Testis (tissue), 3 donors: Measurements from ENCODE around the gene MMADHC. TPM values are rescaled to one million over a fixed set of nuclear protein-coding genes. Genes with fewer than 3 reads are reported as not detected.

ENCODE experiments used
- DNase-seq: peaks from one replicate; pipeline ENCODE4 v3.0.0-alpha.2; 2019
- H3K27ac ChIP-seq, 2 donors: fragments of 200-600 bp; sonication (generic); one replicate each; pipeline ENCODE4 v1.5.1; 2019
- H3K27me3 ChIP-seq: fragments of 200-600 bp; sonication (generic); one replicate; pipeline ENCODE4 v1.5.1; 2019
- H3K36me3 ChIP-seq: fragments of 200-600 bp; sonication (generic); one replicate; pipeline ENCODE4 v1.5.1; 2017; ENCODE audit warnings: low read depth; ENCODE audit errors: missing control alignments
- H3K4me1 ChIP-seq: fragments of 200-600 bp; sonication (generic); one replicate; pipeline ENCODE4 v1.5.1; 2019
- H3K4me3 ChIP-seq, 2 donors: fragments of 200-600 bp; sonication (generic); one replicate each; pipeline ENCODE4 v1.5.1; 2017 to 2019
- H3K9me3 ChIP-seq: fragments of 200-600 bp; sonication (generic); one replicate; pipeline ENCODE4 v1.5.1; 2017
- CTCF ChIP-seq, 3 experiments: fragments of 450-650 bp in 2 of 3; fragments of 200-600 bp in 1 of 3; sonication (generic) in 1 of 3; IDR thresholded peaks; one replicate each; pipeline ENCODE4 v1.5.1; 2016 to 2019; ENCODE audit warnings: antibody characterized with exemption in 3 of 3, mild to moderate bottlenecking in 2 of 3, moderate library complexity in 1 of 3
- POLR2A ChIP-seq: fragments of 450-650 bp; IDR thresholded peaks from one replicate; pipeline ENCODE4 v1.6.1; 2017; ENCODE audit warnings: antibody characterized with exemption, mild to moderate bottlenecking, moderate library complexity
- WGBS, 2 donors: methylation state at CpG; one replicate each; pipeline ENCODE4 v1.1.5; 2018; 5-methylcytosine and 5-hydroxymethylcytosine counted together
- intact Hi-C: fragments of 100-400 bp; cut with DNase I; formaldehyde crosslinking; loops from one replicate; pipeline ENCODE4 v1.15.1; 2023; ENCODE audit warnings: low total_unique reads
- polyA plus RNA-seq: library from polyadenylated mRNA; stranded (reverse); fragments of 350-450 nt; fragmentation: Illumina TruSeq; extraction: RNeasy Lipid Tissue Mini Kit (QIAGEN cat#74804); gene quantifications from one replicate; pipeline ENCODE4 v1.2.3, GENCODE V29; 2014; ENCODE audit warnings: low read depth, low replicate concordance; ENCODE audit not compliant: insufficient read depth
- total RNA-seq, 2 donors: library from RNA; depleted of rRNA; stranded (reverse); fragments of >200 nt; gene quantifications; one replicate each; pipeline ENCODE4 v1.2.3, GENCODE V29; 2016

The MMADHC gene
- total and polyA plus RNA-seq, 3 donors from 2014 or later = 46.2 to 133 (median 55.3) TPM

- Histone ChIP-seq H3K4me1 (peaks cover 12% of the 10 kb centered on the region), H3K9me3 (no peaks in the 10 kb centered on the region), H3K27me3 (no peaks in the 10 kb centered on the region), H3K4me3 (peak overlapping the region; percentile 69 to 77), H3K36me3 (no peaks in the 10 kb centered on the region), H3K27ac (peak overlapping the region; percentile 87 to 94)
- no peak for TF ChIP-seq CTCF (IDR thresholded peaks at IDR 0.05)
- no peak for TF ChIP-seq POLR2A
- no peak for DNase-seq
- 21 to 40% methylated on average over 10 of the region's 10 CpGs for WGBS, 2 donors
- intact Hi-C loops = no loop called here
These were observed 444 bp upstream of the MMADHC start for GRCh38 chr2:149587950-149588487.

- no peak for DNase-seq
- Histone ChIP-seq H3K4me1 (peaks cover 12% of the 10 kb centered on the region), H3K27ac (peak overlapping the region; percentile 87 to 94), H3K27me3 (no peaks in the 10 kb centered on the region), H3K4me3 (peak overlapping the region; percentile 69 to 77), H3K36me3 (no peaks in the 10 kb centered on the region), H3K9me3 (no peaks in the 10 kb centered on the region)
- 1% methylated on average over 7 of the region's 7 CpGs for WGBS, 2 donors
- no peak for TF ChIP-seq CTCF (IDR thresholded peaks at IDR 0.05)
- TF ChIP-seq POLR2A = no peak
- intact Hi-C loops = no loop called here
These were observed 716 bp downstream of the MMADHC start for GRCh38 chr2:149586898-149587219.

GRCh38 chr2:149586063-149586462 is 1.5 kb downstream of the MMADHC start:
- H3K4me1 ChIP-seq = peaks cover 12% of the 10 kb centered on the region

GRCh38 chr2:149585166-149585885 is 2.2 kb downstream of the MMADHC start:
- Histone ChIP-seq H3K36me3 (no peaks in the 10 kb centered on the region), H3K27ac (no peak overlapping the region), H3K27me3 (no peaks in the 10 kb centered on the region), H3K4me1 (peaks cover 12% of the 10 kb centered on the region), H3K9me3 (no peaks in the 10 kb centered on the region), H3K4me3 (no peak overlapping the region)
- DNase-seq = no peak
- WGBS, 2 donors = 77 to 84% methylated on average over 2 of the region's 2 CpGs
- intact Hi-C loops = no loop called here
- TF ChIP-seq CTCF (IDR thresholded peaks at IDR 0.05) (no peak), POLR2A (no peak)

More at GRCh38 chr2:149586063-149586462, 1.5 kb downstream of the MMADHC start:
- H3K4me3 ChIP-seq = peak overlapping the region in 1 of 2 donors; percentile 77
- H3K36me3 ChIP-seq = no peaks in the 10 kb centered on the region
- intact Hi-C loops = no loop called here
- H3K9me3 ChIP-seq = no peaks in the 10 kb centered on the region
- DNase-seq = no peak
- no peaks in the 10 kb centered on the region for H3K27me3 ChIP-seq
- H3K27ac ChIP-seq = peak overlapping the region in 1 of 2 donors; percentile 94
- no peak for TF ChIP-seq CTCF (IDR thresholded peaks at IDR 0.05)
- WGBS, 2 donors = 50 to 63% methylated on average over 3 of the region's 3 CpGs
